GM19468 (cell line): Measurements from ENCODE around the gene CYP11A1.
"Not testable (repeated sequence)": the region's sequence is repeated elsewhere in the genome, so short reads cannot be mapped to it uniquely, and the experiment has no call there.

Experiments used
- ATAC-seq: cut with Tn5 transposase; IDR thresholded peaks from one replicate; pipeline ENCODE4 v1.9.1; 2021; ENCODE audit warnings: mild to moderate bottlenecking, moderate library complexity, moderate number of reproducible peaks; ENCODE audit not compliant: unreplicated experiment; ENCODE audit errors: extremely low read depth

The CYP11A1 gene

GRCh38 chr15:74356050-74356449, 11.4 kb downstream of the CYP11A1 start:
- not testable (repeated sequence) for ATAC-seq

DNA sequence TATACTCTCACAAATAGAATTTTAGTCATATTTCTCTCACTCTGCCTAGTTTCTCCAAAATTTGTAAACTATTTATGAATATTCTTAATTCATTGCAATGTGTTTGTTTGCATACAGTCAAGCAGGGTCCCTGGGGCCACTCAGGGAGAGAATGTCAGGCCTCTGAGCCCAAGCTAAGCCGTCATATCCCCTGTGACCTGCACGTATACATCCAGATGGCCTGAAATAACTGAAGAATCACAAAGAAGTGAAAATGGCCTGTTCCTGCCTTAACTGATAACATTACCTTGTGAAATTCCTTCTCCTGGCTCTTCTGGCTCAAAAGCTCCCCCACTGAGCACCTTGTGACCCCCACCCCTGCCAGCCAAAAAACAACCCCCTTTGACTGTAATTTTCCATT, 13.5 kb downstream of the CYP11A1 start:
- ATAC-seq: not testable (repeated sequence)

DNA sequence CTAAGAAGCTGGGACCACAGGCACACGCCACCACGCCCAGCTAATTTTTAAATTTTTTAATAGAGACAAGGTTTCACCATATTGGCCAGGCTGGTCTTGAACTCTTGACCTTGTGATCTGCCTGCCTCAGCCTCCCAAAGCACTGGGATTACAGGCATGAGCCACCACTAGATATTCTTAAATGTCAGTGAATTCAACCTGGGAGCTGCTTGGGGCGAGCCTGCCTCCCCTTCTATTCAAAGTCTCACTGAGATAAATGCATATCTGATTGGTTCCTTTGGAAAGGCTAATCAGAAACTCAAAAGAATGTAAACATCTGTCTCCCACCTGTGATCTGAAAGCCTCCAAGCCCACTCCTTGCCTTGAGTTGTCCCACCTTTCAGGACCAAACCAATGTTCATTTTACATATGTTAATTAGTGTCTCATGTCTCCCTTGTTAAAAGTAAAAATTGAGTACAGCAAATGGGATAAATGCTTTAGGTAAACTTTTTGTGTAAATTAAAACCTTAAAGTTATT, 15.0 kb downstream of the CYP11A1 start:
- ATAC-seq: no peak

DNA sequence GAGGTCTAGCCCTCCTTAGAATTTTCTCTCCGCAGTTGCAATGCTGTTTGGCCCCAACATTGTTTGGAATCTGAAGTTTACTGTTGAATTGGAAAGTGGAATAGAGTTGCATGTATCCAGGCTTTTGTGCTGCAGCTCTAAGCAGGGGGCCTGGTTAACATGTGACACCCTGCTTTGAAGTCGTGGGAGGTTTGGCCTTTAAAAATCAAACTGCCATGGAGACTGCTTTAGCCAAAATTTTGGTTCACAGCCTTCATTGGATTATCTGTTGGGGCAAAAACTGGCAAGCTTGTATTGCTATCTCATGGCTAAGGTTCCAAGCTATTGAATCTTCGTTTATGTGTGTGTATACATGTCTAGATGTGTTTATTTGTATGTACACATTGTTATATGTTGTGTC, 15.8 kb downstream of the CYP11A1 start:
- no peak for ATAC-seq

DNA sequence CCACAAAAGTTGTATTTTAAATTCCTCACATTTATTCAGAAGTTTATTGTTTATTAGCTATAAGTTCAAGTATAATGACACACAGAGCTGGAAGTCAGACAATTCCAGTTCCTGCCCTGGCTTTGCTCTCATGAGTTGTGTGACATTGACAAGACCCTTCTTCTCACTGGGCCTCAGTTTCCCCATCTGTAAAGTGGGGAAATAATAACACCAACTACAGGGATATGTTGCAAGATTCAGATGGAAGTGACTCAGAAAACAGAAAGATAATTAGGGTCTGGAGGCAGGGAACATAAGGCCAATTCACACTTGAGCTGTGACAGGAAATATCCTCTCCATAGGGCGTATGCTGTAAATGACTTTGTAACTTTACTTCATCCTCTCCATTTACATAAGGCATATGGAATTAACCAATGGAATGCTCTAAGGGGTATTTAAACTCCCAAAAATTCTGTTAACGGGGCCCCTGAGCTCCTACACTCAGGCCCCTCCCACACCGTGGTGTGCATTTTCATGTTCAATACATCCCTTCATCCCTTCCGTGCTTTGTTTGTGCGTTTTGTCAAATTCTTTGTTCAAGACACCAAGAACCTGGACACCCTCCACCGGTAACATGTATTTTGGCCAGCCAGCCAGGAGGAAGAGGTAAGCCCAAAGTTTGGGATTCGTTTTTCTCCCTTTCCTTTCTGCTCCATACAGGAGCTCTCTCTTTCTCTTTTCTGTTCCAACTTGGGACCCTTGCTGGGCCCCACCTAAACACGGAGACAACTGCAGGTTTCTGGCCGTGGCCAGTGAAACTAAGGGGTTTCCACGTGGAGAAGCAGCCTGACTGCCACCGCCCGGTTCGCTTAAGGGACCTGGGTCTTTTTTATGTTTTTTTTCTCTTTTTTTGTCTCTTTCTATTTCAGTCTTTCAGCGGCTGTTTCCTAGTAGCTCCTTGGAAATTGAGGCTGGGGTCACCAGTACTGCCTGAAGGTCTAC, 16.9 kb downstream of the CYP11A1 start:
- no peak for ATAC-seq

- ATAC-seq: no peak
These were observed 18.1 kb downstream of the CYP11A1 start for GRCh38 chr15:74349241-74349778.

DNA sequence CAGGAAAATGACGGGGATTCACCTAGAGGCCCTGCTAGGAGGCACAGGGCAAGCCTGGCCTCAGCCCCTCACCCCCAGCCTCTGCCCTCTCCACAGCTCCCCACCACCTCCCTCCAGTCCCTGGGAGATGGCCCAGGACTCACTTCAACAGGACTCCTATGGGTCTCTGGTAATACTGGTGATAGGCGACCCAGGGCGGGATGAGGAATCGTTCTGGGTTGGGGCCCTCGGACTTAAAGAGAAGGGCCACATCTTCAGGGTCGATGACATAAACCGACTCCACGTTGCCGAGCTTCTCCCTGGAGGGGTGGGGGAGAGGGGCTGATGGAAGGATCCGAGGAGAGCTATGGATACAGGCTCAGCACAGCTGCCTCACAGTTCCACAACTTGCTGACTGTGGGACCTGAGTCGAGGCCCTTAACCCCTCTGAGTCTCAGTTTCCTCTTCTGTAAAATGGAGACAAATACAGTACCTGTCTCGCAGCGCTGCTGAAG, 19.6 kb downstream of the CYP11A1 start:
- ATAC-seq: no peak

DNA sequence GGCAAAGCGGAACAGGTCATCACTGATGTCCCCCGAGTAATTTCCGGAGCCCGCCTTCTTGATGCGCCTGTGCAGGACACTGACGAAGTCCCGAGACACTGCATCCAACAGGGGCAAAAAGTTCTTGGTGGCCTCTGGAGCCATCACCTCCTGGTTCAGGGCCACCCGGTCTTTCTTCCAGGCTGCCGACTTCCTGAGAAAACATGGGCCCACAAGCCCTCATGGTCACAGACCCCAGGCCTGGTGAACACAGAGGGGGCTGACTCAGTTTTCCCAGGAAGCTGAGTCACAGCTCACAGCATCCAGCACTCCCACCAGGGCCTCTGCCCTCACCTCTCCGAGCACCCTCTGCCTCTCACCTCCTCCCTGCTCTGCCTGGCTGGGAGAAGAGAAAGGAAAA, 22.4 kb downstream of the CYP11A1 start:
- ATAC-seq: no peak

- ATAC-seq: no peak
These were observed 23.7 kb downstream of the CYP11A1 start for GRCh38 chr15:74343797-74344127.

GRCh38 chr15:74343127-74343796, 24.2 kb downstream of the CYP11A1 start:
- ATAC-seq: no peak

DNA sequence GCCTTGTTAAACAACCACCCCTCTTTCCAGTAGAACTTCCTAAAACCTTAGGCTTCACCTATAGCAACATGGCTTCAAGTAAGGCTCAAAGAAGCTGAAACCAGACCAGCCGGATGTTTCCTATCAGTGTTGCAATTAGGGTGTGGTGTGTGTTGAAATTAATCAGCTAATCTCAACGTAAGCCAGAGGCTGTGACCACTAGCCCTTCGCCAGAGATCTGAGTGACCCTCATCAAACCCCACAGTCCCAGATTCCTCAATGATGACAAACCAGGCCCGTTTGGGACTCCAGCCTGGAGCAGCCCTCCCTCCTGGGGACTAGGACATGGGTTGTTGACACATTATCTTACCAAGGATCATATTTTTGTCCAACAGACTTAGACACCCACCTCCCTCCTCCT, 27.3 kb downstream of the CYP11A1 start:
- no peak for ATAC-seq

DNA sequence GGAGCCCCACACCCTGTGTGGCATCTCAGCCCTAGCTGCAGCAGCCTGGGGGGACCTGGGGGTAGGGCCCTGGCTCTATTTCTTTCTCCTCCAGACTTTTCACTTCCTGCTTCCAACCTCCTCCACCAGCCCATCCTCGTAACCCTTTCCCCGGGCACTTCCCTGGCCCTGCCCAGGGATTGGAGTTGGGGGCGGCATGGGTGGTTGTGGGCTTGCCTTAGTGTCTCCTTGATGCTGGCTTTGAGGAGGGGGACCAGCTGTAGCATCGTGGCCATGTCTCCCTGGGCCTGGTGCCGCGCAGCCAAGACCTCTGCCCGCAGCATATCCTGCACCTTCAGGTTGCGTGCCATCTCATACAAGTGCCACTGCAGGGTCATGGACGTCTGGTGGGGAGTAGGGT, 28.1 kb downstream of the CYP11A1 start:
- no peak for ATAC-seq

DNA sequence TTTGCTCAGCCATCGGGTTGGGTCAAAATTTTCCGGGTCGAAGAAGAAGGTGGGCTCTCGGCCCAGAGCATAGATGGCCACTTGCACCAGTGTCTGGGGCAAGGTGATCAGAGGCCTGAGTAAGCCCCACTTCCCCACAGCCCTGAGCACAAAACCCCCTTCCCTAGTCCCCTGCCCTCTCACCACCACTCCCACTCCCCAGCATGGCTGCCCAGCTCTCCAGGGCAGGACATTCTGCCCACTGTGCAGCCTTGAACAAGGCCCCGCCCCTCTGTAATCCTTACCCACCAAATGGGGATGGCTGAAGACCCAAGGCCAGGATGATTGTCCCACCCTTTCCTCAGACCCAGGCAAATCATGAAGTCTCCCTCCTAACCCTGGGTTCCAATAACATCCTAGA, 28.8 kb downstream of the CYP11A1 start:
- no peak for ATAC-seq

DNA sequence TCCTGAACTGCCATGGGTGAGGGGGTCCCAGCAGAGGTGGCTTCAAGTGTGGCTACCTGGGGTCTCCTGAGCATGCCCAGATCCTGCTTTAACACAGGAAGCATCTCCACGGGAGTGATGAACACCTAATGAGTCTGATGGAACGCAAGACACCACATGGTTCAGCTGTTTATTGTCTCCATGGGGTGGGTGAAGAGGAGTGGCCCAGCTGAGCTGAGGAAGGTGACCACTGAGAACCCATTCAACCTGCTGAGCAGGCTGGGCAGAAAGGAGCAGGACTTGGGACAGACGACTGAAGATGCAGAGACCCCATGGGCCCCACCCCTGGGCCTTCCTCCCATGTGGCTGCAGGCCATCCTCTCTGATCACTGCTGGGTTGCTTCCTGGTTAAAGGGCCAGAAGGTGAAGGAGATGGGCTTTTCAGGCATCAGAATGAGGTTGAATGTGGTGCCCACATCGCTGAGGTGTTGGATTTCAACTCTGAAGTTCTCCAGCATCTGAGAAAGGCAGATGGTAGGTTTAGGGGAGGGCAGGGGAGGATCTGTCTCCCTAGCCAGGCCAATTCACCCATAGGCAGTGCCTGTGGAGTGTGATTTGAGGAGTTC, 29.7 kb downstream of the CYP11A1 start:
- ATAC-seq: no peak

DNA sequence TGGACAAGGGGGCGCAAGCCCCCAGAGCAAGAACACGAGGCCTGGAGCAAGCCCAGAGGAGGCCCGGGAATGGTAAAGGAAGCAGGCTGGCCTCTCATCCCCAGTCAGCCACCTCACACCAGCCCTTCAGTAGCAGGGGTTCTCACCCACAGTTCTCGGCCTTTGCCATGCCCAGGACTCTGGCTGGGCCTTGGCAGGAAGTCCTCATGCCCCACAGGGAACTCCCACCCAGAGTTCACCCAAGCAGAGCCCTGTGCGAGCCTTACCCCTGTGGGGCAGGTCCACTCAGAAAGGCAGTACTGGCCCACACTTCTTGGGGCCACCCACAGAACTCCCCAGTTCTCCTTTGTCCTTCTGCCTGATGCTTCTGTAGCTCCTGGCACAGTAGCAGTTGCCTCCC, 30.3 kb downstream of the CYP11A1 start:
- no peak for ATAC-seq

DNA sequence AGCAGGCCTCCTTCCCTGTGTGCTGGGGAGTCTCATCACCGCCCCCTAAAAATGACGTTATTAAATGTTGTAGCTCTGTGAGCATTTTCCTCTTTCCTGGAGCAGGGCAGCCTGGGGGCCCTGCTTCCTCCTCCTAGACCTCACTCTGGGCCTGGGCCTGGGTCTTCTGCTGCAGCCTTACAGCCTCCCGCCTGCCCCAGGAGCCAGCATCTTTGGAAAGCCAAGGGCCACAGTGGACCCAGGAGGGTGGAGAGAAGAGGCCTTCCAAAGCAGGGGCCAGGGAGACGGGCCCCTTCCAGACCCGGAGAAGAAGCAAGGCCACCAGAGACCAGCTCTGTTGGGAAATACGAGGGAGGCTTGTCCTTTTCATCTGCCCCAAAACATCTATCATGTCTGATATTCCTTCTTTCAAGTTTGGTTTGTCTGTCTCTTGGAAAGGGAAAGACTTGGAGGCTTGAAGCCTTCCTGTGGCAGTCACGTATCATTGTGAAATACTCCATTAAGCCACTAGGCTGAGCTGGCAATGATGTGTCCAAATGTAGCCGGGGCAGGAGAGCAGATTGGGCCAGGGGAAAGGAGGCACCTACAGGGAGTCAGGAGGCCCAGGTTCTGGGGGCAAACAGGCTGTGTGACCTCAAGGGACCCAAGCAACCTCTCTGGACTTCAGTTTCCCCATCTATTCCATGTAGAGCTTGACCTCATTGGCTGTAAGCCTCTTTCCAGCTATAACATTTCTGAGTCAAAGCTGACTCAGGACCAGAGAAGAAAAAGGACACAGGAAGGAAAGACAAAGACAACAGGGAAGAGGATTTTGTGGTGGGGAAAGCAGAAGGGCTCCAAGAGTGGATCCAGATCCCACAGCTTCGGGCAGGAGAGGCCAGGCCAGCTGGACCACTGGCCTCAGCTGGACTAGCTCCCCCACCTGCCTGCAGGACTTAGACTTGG, 31.1 kb downstream of the CYP11A1 start:
- no peak for ATAC-seq

DNA sequence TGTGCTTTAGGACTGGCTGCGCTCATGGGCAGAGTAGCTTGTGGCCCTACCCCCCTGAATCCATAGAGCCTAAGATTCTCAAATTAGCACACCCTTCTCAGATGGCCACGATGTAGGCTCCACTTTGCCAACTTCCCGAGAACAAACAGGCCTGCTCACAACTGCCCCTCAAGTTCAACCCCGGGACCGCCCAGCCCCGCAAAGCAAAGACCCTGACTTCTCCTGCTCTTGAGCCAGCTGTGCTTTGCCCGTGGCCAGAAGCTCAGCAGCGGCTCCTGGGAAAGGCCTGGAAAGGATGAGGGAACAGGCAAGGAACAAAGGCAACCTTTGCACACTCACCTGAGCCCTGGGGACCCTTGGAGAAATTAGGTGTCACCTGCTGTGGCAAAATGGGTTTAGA, 32.0 kb downstream of the CYP11A1 start:
- ATAC-seq: no peak

- ATAC-seq: no peak
These were observed 33.3 kb downstream of the CYP11A1 start for GRCh38 chr15:74334127-74334526.

GRCh38 chr15:74333662-74334061, 33.8 kb downstream of the CYP11A1 start:
- no peak for ATAC-seq
